Heart left ventricle (tissue), 16 donors: ENCODE measurements around the gene ZBTB34. TPM values are rescaled to one million over a fixed set of nuclear protein-coding genes. Genes with fewer than 3 reads are reported as not detected.

Experiments
- ATAC-seq, 4 donors: fragments of 200-7000 bp; cut with Tn5 transposase; one replicate each; pipeline ENCODE4 v1.9.1; 2020 to 2022; ENCODE audit warnings: moderate library complexity in 4 of 4, mild to moderate bottlenecking in 3 of 4, moderate number of reproducible peaks in 1 of 4
- DNase-seq, 5 donors: peaks; one replicate each; pipeline ENCODE4 v3.0.0-alpha.2; 2020
- H3K27ac ChIP-seq, 12 donors: fragments of 200-600 bp; sonication (generic) in 4 of 12; one replicate each; pipeline versions ENCODE4 v1.5.0 to v1.8.0; 2016 to 2022; ENCODE audit warnings: mild to moderate bottlenecking in 2 of 12
- H3K27me3 ChIP-seq, 9 donors: fragments of 200-600 bp; sonication (generic) in 2 of 9; one replicate each; pipeline versions ENCODE4 v1.5.1 to v1.8.0; 2016 to 2022; ENCODE audit warnings: mild to moderate bottlenecking in 3 of 9
- H3K36me3 ChIP-seq, 9 donors: fragments of 200-600 bp; sonication (generic) in 2 of 9; one replicate each; pipeline versions ENCODE4 v1.5.0 to v1.8.0; 2018 to 2022; ENCODE audit warnings: mild to moderate bottlenecking in 2 of 9
- H3K4me1 ChIP-seq, 12 donors: fragments of 200-600 bp; sonication (generic) in 4 of 12; one replicate each; pipeline versions ENCODE4 v1.5.0 to v1.8.0; 2016 to 2022; ENCODE audit warnings: mild to moderate bottlenecking in 3 of 12
- H3K4me3 ChIP-seq, 12 donors: fragments of 200-600 bp; sonication (generic) in 4 of 12; one replicate each; pipeline versions ENCODE4 v1.5.0 to v1.8.0; 2017 to 2022; ENCODE audit warnings: mild to moderate bottlenecking in 9 of 12, moderate library complexity in 4 of 12
- H3K9me3 ChIP-seq, 12 donors: fragments of 200-600 bp; sonication (generic) in 4 of 12; one replicate each; pipeline versions ENCODE4 v1.5.0 to v1.8.0; 2016 to 2022; ENCODE audit warnings: mild to moderate bottlenecking in 1 of 12
- CTCF ChIP-seq, 12 donors: fragments of 200-600 bp; sonication (generic) in 4 of 12; IDR thresholded peaks; one replicate each; pipeline versions ENCODE4 v1.5.0 to v1.8.0; 2018 to 2022; ENCODE audit warnings: antibody characterized with exemption in 12 of 12, mild to moderate bottlenecking in 5 of 12
- POLR2A ChIP-seq, 2 donors: fragments of 450-650 bp; IDR thresholded peaks; one replicate each; pipeline ENCODE4 v1.6.1; 2017; ENCODE audit warnings: antibody characterized with exemption in 2 of 2, mild to moderate bottlenecking in 2 of 2, moderate library complexity in 2 of 2
- WGBS, 4 donors: extraction: QIAGEN DNeasy Blood & Tissue Kit in 2 of 4; methylation state at CpG; one replicate each; pipeline versions ENCODE4 v1.1.5 to v1.1.7; 2013 to 2018; 5-methylcytosine and 5-hydroxymethylcytosine counted together
- intact Hi-C, 10 donors: fragments of 100-400 bp; cut with DNase I; formaldehyde crosslinking; loops; one replicate each; pipeline versions ENCODE4 v1.11.1 to v1.14.2; 2022
- polyA plus RNA-seq, 2 donors: library from polyadenylated mRNA; stranded (reverse); fragments of 200-250 nt; gene quantifications; one replicate each; pipeline ENCODE4 v1.2.3, GENCODE V29; 2013
- total RNA-seq, 9 donors: library from RNA; depleted of rRNA in 2 of 9; stranded (reverse); fragments of >200 nt in 2 of 9; fragmentation: NEBNext Ultra II Directional in 3 of 9; extraction: Animal tissue kit (Norgen Biotek cat#: 25700) in 3 of 9; gene quantifications; one replicate each; pipeline versions ENCODE4 v1.1.0 to v1.2.4, GENCODE V29; 2016 to 2023
- donor health status: ischemic (EF 13 %, LVEDD 7.1; RV severe dilation, severe dysfunction).
- donor health status: healthy with polysubstance abuse.
- donor health status: DM: no; HTN: yes; CAD: no.
- donor health status: DM: no; HTN: no; CAD: no.
- donor health status: ischemic (EF 25% LVEDD 6.9; RV normal size, moderate dysfunction).
- donor health status: ischemic (EF 25% LVEDD 5.7; RV mildly dilated, moderate dysfunction).
- donor health status: healthy.
- donor health status: DM: yes; HTN: yes; CAD: no.
- donor health status: ischemic (EF 35%, LVEDD 5.7; RV mildly dilated, moderate dysfunction).
- donor health status: nonischemic (EF 11% LVEDD 7.7; RV severe dilation, severe dysfunction).
- donor health status: DM: yes; HTN: yes; CAD: no.
- donor health status: PGD.
- donor health status: ischemic (EF 29% LVEDD 5.4; RV normal size, mild dysfunction).
- donor health status: nonischemic (EF 23%, LVEDD 6.1; RV moderate dilation, normal function).

The ZBTB34 gene
- total and polyA plus RNA-seq, 11 donors, result 2.2 to 8.2 (median 5.0) TPM

DNA sequence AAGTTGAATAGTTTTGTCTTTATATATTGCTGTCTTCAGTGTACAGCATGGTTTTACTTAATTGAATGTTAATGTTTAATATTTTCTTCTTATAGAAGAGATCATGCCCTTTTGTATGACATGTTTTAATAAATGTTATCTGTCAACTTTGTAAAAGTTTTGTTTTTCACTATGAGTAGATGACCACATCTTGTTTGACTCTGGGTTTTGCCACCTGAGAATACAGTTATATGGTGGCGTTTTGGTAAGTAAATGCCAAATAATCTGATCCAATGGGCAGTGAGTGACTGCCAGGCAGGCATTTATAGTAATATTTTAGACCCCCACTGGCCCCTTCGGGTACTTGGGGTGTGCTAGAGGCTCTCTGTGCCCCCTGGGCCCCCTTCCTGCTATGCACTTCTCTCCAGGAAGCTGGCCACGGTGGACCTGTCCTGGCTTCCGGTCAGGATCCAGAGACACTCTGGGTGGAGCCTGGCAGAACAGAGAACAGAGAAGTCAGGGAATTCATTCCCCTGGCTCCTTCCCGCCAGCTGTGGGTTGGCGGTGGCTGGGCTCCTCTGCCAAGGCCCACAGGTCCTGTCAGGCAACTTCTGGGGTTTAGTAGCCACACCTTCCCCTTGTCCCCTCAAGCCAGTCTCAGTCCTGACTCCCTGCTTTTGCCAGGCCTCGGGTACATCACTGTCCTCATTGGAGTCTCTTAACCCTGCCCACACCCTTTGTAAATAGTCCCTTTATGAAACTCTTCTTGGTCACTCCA lies 22.2 kb upstream of the ZBTB34 start:
- intact Hi-C loops, result no loop called here
- peak in 1 of 4 donors; percentile 7 for ATAC-seq
- no peaks in the 10 kb centered on the region for H3K9me3 ChIP-seq
- peaks cover 0 to 55% (median 31%) of the 10 kb centered on the region in 12 donors for H3K4me1 ChIP-seq
- TF ChIP-seq POLR2A (IDR thresholded peaks at IDR 0.05), result no peak
- no peak for TF ChIP-seq CTCF (IDR thresholded peaks at IDR 0.05)
- peaks cover 0 to 58% (median 49%) of the 10 kb centered on the region in 9 donors for H3K36me3 ChIP-seq
- no peak overlapping the region for H3K27ac ChIP-seq
- WGBS, 4 donors, result 51 to 62% (median 54%) methylated on average over 6 to 7 of the region's 7 CpGs
- no peak for DNase-seq
- no peaks in the 10 kb centered on the region for H3K27me3 ChIP-seq
- H3K4me3 ChIP-seq, result no peak overlapping the region

- H3K9me3 ChIP-seq, result no peaks in the 10 kb centered on the region
- H3K27me3 ChIP-seq, result no peaks in the 10 kb centered on the region
- no peak overlapping the region for H3K27ac ChIP-seq
- WGBS, 4 donors, result 87 to 95% (median 93%) methylated on average over 12 of the region's 12 CpGs
- no peak overlapping the region for H3K4me3 ChIP-seq
- no peak for DNase-seq
- peaks cover 0 to 53% (median 31%) of the 10 kb centered on the region in 12 donors for H3K4me1 ChIP-seq
- peaks cover 0 to 51% (median 42%) of the 10 kb centered on the region in 9 donors for H3K36me3 ChIP-seq
- TF ChIP-seq CTCF (IDR thresholded peaks at IDR 0.05) (no peak), POLR2A (IDR thresholded peaks at IDR 0.05) (no peak)
- intact Hi-C loops, result no loop called here
- no peak for ATAC-seq
Measured at GRCh38 chr9:126838895-126839294, 21.5 kb upstream of the ZBTB34 start.

- Histone ChIP-seq H3K27me3 (no peaks in the 10 kb centered on the region), H3K4me1 (peaks cover 0 to 53% (median 29%) of the 10 kb centered on the region in 12 donors), H3K4me3 (no peak overlapping the region), H3K9me3 (no peaks in the 10 kb centered on the region), H3K27ac (no peak overlapping the region), H3K36me3 (peaks cover 0 to 47% (median 38%) of the 10 kb centered on the region in 9 donors)
- intact Hi-C loops, result no loop called here
- no peak for TF ChIP-seq POLR2A (IDR thresholded peaks at IDR 0.05)
- no peak for TF ChIP-seq CTCF (IDR thresholded peaks at IDR 0.05)
- 92 to 94% (median 93%) methylated on average over 8 of the region's 8 CpGs for WGBS, 4 donors
- ATAC-seq (no peak), DNase-seq (no peak)
Measured at GRCh38 chr9:126839301-126839700, 21.1 kb upstream of the ZBTB34 start.

- 84 to 90% (median 88%) methylated on average over 10 to 13 of the region's 13 CpGs for WGBS, 4 donors
- H3K27ac ChIP-seq, result no peak overlapping the region
- TF ChIP-seq CTCF (IDR thresholded peaks at IDR 0.05) (no peak), POLR2A (IDR thresholded peaks at IDR 0.05) (no peak)
Measured at GRCh38 chr9:126842220-126842842, 18.1 kb upstream of the ZBTB34 start.

More at GRCh38 chr9:126842220-126842842, 18.1 kb upstream of the ZBTB34 start:
- ATAC-seq, result no peak
- Histone ChIP-seq H3K4me1 (peaks cover 0 to 29% (median 12%) of the 10 kb centered on the region in 12 donors), H3K9me3 (no peaks in the 10 kb centered on the region), H3K27me3 (no peaks in the 10 kb centered on the region), H3K36me3 (peaks cover 0 to 24% (median 14%) of the 10 kb centered on the region in 9 donors), H3K4me3 (no peak overlapping the region)
- no peak for DNase-seq
- intact Hi-C loops, result no loop called here
